ENCODE results near the gene TYMS.

Gene TYMS

DNA sequence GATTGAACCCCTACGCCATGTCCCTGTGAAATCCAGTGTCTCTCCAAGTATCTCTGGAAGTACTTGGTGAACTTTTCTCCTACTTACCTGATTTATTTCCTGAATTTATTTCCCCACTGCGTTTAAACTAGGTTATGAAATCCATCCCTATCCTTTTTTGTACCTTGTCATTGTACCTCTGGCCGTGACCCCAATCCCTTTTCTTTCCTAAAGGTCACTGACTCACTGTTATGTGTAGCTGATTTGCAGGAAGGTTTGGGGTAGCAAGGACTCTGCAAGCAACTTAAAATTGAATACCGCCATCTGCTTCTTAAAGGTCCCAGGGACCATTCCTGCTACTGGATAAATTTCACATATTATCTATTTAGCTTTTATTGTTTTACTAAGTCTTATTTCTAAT, 59.5 kb downstream of the TYMS start:
- TF ChIP-seq TCF12 (IDR thresholded peaks at IDR 0.05; ENCODE audit: low read depth) (no peak), CEBPB (IDR thresholded peaks at IDR 0.05) (no peak), TEAD4 (IDR thresholded peaks at IDR 0.05) (no peak), EP300 (IDR thresholded peaks at IDR 0.05; ENCODE audit: borderline replicate concordance) (no peak), ZBTB7A (IDR thresholded peaks at IDR 0.05; ENCODE audit: low read depth) (no peak), RAD21 (IDR thresholded peaks at IDR 0.05; ENCODE audit: low read depth) (no peak), EGR1 (IDR thresholded peaks at IDR 0.05) (no peak), CREB1 (IDR thresholded peaks at IDR 0.05; ENCODE audit: low read depth) (no peak)
- TF ChIP-seq, protein P1, sequence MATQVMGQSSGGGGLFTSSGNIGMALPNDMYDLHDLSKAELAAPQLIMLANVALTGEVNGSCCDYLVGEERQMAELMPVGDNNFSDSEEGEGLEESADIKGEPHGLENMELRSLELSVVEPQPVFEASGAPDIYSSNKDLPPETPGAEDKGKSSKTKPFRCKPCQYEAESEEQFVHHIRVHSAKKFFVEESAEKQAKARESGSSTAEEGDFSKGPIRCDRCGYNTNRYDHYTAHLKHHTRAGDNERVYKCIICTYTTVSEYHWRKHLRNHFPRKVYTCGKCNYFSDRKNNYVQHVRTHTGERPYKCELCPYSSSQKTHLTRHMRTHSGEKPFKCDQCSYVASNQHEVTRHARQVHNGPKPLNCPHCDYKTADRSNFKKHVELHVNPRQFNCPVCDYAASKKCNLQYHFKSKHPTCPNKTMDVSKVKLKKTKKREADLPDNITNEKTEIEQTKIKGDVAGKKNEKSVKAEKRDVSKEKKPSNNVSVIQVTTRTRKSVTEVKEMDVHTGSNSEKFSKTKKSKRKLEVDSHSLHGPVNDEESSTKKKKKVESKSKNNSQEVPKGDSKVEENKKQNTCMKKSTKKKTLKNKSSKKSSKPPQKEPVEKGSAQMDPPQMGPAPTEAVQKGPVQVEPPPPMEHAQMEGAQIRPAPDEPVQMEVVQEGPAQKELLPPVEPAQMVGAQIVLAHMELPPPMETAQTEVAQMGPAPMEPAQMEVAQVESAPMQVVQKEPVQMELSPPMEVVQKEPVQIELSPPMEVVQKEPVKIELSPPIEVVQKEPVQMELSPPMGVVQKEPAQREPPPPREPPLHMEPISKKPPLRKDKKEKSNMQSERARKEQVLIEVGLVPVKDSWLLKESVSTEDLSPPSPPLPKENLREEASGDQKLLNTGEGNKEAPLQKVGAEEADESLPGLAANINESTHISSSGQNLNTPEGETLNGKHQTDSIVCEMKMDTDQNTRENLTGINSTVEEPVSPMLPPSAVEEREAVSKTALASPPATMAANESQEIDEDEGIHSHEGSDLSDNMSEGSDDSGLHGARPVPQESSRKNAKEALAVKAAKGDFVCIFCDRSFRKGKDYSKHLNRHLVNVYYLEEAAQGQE (IDR thresholded peaks at IDR 0.05; ENCODE audit: low read depth): no peak
- TF ChIP-seq, protein P2, sequence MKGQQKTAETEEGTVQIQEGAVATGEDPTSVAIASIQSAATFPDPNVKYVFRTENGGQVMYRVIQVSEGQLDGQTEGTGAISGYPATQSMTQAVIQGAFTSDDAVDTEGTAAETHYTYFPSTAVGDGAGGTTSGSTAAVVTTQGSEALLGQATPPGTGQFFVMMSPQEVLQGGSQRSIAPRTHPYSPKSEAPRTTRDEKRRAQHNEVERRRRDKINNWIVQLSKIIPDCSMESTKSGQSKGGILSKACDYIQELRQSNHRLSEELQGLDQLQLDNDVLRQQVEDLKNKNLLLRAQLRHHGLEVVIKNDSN (IDR thresholded peaks at IDR 0.05): no peak
- TF ChIP-seq, protein P3, sequence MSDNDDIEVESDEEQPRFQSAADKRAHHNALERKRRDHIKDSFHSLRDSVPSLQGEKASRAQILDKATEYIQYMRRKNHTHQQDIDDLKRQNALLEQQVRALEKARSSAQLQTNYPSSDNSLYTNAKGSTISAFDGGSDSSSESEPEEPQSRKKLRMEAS (IDR thresholded peaks at IDR 0.05): no peak
